SK-N-SH treated with all-trans-retinoic acid at 6 μM for 48 hours (cell line): Measurements from ENCODE around the gene LENG9.

Experiments
- ATAC-seq: fragments of 200-7000 bp; cut with Tn5 transposase; 3 replicates; pipeline ENCODE4 v1.9.1; 2020; ENCODE audit warnings: mild to moderate bottlenecking, moderate library complexity
- ARNTL ChIP-seq: fragments of 450-650 bp; formaldehyde crosslinking; IDR thresholded peaks from 2 replicates; pipeline ENCODE4 v1.5.0; 2020; ENCODE audit warnings: low read depth, mild to moderate bottlenecking, moderate library complexity, borderline replicate concordance
- CSDC2 ChIP-seq: fragments of 250-450 bp; sonication (Bioruptor Pico); IDR thresholded peaks from 2 replicates; pipeline ENCODE4 v1.5.0; 2020; ENCODE audit warnings: mild to moderate bottlenecking, moderate library complexity
- CSRNP3 ChIP-seq: fragments of 250-450 bp; sonication (Bioruptor Pico); IDR thresholded peaks from 2 replicates; pipeline ENCODE4 v1.5.1; 2021; ENCODE audit warnings: mild to moderate bottlenecking, moderate library complexity
- ESRRG ChIP-seq: fragments of 250-450 bp; sonication (Bioruptor Pico); IDR thresholded peaks from 2 replicates; pipeline ENCODE4 v1.6.1; 2021; ENCODE audit warnings: mild to moderate bottlenecking
- ISL1 ChIP-seq: fragments of 250-450 bp; sonication (Bioruptor Pico); IDR thresholded peaks from 2 replicates; pipeline ENCODE4 v2.1.2; 2022; ENCODE audit warnings: mild to moderate bottlenecking, moderate library complexity
- PATZ1 ChIP-seq: fragments of 250-450 bp; sonication (Bioruptor Pico); IDR thresholded peaks from 2 replicates; pipeline ENCODE4 v1.8.0; 2020; ENCODE audit warnings: mild to moderate bottlenecking, moderate library complexity, borderline replicate concordance
- POU6F1 ChIP-seq: fragments of 250-450 bp; sonication (Bioruptor Pico); IDR thresholded peaks from 2 replicates; pipeline ENCODE4 v1.8.0; 2021; ENCODE audit warnings: low read depth, mild to moderate bottlenecking, moderate library complexity, borderline replicate concordance
- PPARA ChIP-seq: fragments of 250-450 bp; sonication (Bioruptor Pico); IDR thresholded peaks from 2 replicates; pipeline ENCODE4 v1.5.0; 2020; ENCODE audit warnings: mild to moderate bottlenecking, borderline replicate concordance
- RARB ChIP-seq: fragments of 250-450 bp; sonication (Bioruptor Pico); IDR thresholded peaks from 2 replicates; pipeline ENCODE4 v1.8.0; 2021; ENCODE audit warnings: mild to moderate bottlenecking, moderate library complexity
- SNAI2 ChIP-seq: fragments of 250-450 bp; sonication (Bioruptor Pico); IDR thresholded peaks from 2 replicates; pipeline ENCODE4 v1.5.0; 2020; ENCODE audit warnings: mild to moderate bottlenecking, moderate library complexity
- TCF4 ChIP-seq: fragments of 250-450 bp; sonication (Bioruptor Pico); IDR thresholded peaks from 2 replicates; pipeline ENCODE4 v1.8.0; 2021; ENCODE audit warnings: mild to moderate bottlenecking, moderate library complexity, borderline replicate concordance
- TOX ChIP-seq: fragments of 250-450 bp; sonication (Bioruptor Pico); IDR thresholded peaks from 2 replicates; pipeline ENCODE4 v1.8.0; 2021; ENCODE audit warnings: mild to moderate bottlenecking, moderate library complexity, borderline replicate concordance
- ZC3H10 ChIP-seq: fragments of 250-450 bp; sonication (Bioruptor Pico); IDR thresholded peaks from 2 replicates; pipeline ENCODE4 v1.5.1; 2021; ENCODE audit warnings: mild to moderate bottlenecking, moderate library complexity
- ZFP3 ChIP-seq: fragments of 250-450 bp; sonication (Bioruptor Pico); IDR thresholded peaks from 2 replicates; pipeline ENCODE4 v1.5.0; 2020; ENCODE audit warnings: mild to moderate bottlenecking, moderate library complexity
- ZFP30 ChIP-seq: fragments of 450-650 bp; formaldehyde crosslinking; IDR thresholded peaks from 2 replicates; pipeline ENCODE4 v1.5.0; 2022; ENCODE audit warnings: mild to moderate bottlenecking, moderate library complexity
- ZNF565 ChIP-seq: fragments of 450-650 bp; formaldehyde crosslinking; conservative IDR thresholded peaks from 2 replicates; pipeline ENCODE4 v1.5.0; 2020; ENCODE audit warnings: low read depth, mild to moderate bottlenecking, moderate library complexity
- ZNF70 ChIP-seq: fragments of 450-650 bp; formaldehyde crosslinking; IDR thresholded peaks from 2 replicates; pipeline ENCODE4 v1.5.0; 2020; ENCODE audit warnings: mild to moderate bottlenecking, moderate library complexity
- ZNF8 ChIP-seq: fragments of 450-650 bp; formaldehyde crosslinking; IDR thresholded peaks from 2 replicates; pipeline ENCODE4 v1.5.0; 2020; ENCODE audit warnings: mild to moderate bottlenecking, moderate library complexity
- TF ChIP-seq, protein P1 (sequence below): fragments of 250-450 bp; sonication (Bioruptor Pico); IDR thresholded peaks from 2 replicates; pipeline ENCODE4 v1.5.1; 2020; ENCODE audit warnings: low read depth, mild to moderate bottlenecking, moderate library complexity
- TF ChIP-seq, protein P2 (sequence below): fragments of 250-450 bp; sonication (Bioruptor Pico); IDR thresholded peaks from 2 replicates; pipeline ENCODE4 v1.5.0; 2020; ENCODE audit warnings: mild to moderate bottlenecking, moderate library complexity

The LENG9 gene

GRCh38 chr19:54418030-54418929 is 45.3 kb downstream of the LENG9 start (continued):
- TF ChIP-seq SNAI2 (CRISPR knock-in tag) = no peak
- TF ChIP-seq TCF4 (CRISPR knock-in tag) = no peak
- no peak for TF ChIP-seq RARB (CRISPR knock-in tag)
- no peak for TF ChIP-seq ZNF565 (CRISPR knock-in tag)
- no peak for TF ChIP-seq CSDC2
- TF ChIP-seq ZFP3 (CRISPR knock-in tag) = no peak
- TF ChIP-seq, protein P1, sequence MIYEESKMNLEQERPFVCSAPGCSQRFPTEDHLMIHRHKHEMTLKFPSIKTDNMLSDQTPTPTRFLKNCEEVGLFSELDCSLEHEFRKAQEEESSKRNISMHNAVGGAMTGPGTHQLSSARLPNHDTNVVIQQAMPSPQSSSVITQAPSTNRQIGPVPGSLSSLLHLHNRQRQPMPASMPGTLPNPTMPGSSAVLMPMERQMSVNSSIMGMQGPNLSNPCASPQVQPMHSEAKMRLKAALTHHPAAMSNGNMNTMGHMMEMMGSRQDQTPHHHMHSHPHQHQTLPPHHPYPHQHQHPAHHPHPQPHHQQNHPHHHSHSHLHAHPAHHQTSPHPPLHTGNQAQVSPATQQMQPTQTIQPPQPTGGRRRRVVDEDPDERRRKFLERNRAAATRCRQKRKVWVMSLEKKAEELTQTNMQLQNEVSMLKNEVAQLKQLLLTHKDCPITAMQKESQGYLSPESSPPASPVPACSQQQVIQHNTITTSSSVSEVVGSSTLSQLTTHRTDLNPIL (CRISPR knock-in tag) = no peak
- no peak for TF ChIP-seq ESRRG (CRISPR knock-in tag)

DNA sequence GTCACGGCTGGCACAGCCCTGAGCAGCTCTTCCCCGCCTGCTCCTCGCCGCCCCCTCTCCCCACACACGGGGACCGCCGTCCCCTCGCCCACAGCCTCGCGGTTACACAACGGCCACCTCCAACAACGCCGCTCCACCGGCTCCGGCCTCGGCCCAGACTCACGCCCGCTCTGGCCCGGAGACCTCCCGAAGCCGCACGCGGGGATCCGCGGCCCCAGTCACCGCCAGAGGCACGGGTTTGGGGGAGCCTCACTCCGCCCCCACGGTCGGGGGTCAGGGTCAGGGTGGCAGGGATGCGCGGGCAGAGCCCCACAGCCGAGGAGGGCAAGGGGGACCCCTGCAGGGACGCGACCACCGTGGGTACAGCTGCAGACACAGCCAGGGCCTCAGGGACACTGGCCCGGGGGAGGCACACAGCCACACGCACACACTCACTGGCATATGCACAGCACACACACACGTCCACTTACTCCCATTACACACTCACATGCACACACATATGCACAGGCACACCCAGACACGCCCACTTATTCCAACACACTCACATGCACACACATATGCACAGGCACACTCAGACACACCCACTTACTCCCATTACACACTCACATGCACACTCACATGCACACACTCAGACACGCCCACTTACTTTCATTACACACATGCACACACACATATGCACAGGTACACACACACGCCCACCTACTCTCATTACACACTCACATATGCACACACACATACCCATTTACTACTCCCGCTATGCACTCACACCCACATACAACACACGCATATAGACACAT is 46.7 kb downstream of the LENG9 start:
- no peak for TF ChIP-seq PATZ1
- TF ChIP-seq, protein P1 (CRISPR knock-in tag) = no peak
- TF ChIP-seq ISL1 (CRISPR knock-in tag) = no peak
- TF ChIP-seq CSRNP3 (CRISPR knock-in tag) = no peak
- no peak for TF ChIP-seq POU6F1 (CRISPR knock-in tag)
- ATAC-seq = no peak

DNA sequence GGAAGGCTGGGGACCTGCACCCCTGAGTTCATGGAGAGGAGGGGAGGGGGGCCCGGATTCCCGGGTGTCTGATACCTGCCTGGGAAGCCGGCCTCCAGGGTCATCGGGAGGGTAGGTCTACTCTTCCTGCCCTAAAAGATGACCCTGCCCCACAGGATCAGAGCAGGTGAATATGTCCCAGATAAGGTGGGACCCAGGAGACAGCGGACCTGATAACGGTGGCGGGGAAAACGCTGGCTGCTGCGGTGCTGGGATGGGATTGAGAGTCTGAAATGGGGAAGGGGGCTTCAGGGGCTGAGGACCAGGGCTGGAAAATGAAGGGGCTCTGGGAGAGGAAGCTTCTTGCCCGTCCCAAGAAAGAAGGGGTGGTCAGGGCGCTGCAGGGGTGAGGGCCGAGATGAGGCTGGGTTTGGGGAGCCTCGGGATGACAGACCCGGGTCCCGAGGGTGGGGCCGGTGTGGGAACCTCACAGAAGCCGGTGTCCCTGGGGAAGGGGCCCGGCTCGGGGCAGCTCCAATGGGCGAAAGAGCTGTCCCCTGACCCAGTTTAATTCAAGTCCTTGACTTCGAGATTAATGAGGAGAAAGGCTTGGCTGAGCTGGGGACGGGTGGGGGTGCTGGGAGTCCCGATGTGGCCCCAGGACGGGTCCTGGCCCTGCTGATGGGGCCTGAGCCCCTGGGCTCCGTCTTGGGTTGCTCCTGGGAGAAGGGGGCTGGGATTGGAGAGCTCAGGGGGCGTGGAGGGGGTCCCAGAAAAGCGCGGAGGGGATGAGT is 47.5 kb downstream of the LENG9 start:
- ATAC-seq = no peak
- TF ChIP-seq POU6F1 (CRISPR knock-in tag) (no peak), ZFP30 (CRISPR knock-in tag) (no peak), ZFP3 (CRISPR knock-in tag) (no peak), ZNF8 (no peak), ARNTL (CRISPR knock-in tag) (no peak), PPARA (CRISPR knock-in tag) (no peak), SNAI2 (CRISPR knock-in tag) (no peak), ZNF565 (CRISPR knock-in tag) (no peak), RARB (CRISPR knock-in tag) (no peak), TOX (no peak), ESRRG (CRISPR knock-in tag) (no peak), ZC3H10 (CRISPR knock-in tag) (no peak), ZNF70 (CRISPR knock-in tag) (no peak), TCF4 (CRISPR knock-in tag) (no peak)
- TF ChIP-seq, protein P2, sequence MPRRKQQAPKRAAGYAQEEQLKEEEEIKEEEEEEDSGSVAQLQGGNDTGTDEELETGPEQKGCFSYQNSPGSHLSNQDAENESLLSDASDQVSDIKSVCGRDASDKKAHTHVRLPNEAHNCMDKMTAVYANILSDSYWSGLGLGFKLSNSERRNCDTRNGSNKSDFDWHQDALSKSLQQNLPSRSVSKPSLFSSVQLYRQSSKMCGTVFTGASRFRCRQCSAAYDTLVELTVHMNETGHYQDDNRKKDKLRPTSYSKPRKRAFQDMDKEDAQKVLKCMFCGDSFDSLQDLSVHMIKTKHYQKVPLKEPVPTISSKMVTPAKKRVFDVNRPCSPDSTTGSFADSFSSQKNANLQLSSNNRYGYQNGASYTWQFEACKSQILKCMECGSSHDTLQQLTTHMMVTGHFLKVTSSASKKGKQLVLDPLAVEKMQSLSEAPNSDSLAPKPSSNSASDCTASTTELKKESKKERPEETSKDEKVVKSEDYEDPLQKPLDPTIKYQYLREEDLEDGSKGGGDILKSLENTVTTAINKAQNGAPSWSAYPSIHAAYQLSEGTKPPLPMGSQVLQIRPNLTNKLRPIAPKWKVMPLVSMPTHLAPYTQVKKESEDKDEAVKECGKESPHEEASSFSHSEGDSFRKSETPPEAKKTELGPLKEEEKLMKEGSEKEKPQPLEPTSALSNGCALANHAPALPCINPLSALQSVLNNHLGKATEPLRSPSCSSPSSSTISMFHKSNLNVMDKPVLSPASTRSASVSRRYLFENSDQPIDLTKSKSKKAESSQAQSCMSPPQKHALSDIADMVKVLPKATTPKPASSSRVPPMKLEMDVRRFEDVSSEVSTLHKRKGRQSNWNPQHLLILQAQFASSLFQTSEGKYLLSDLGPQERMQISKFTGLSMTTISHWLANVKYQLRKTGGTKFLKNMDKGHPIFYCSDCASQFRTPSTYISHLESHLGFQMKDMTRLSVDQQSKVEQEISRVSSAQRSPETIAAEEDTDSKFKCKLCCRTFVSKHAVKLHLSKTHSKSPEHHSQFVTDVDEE (CRISPR knock-in tag) = no peak
- TF ChIP-seq, protein P1 (CRISPR knock-in tag) = no peak
- TF ChIP-seq, all 23 proteins: peak for 0
